GM19239 (cell line): ENCODE measurements around the gene SCRN3.
"Not testable (repeated sequence)": the region's sequence is repeated elsewhere in the genome, so short reads cannot be mapped to it uniquely, and the experiment has no call there.

Experiments used
- DNase-seq: peaks from one replicate; pipeline ENCODE4 v3.0.0; 2011; ENCODE audit warnings: low spot score; ENCODE audit not compliant: insufficient read length
- FAIRE-seq: peaks from 2 replicates; lab custom pipeline; 2011; peaks lifted over from hg19 to GRCh38; lab: Jason Lieb, UNC

Gene SCRN3, protein sequence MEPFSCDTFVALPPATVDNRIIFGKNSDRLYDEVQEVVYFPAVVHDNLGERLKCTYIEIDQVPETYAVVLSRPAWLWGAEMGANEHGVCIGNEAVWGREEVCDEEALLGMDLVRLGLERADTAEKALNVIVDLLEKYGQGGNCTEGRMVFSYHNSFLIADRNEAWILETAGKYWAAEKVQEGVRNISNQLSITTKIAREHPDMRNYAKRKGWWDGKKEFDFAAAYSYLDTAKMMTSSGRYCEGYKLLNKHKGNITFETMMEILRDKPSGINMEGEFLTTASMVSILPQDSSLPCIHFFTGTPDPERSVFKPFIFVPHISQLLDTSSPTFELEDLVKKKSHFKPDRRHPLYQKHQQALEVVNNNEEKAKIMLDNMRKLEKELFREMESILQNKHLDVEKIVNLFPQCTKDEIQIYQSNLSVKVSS

DNA sequence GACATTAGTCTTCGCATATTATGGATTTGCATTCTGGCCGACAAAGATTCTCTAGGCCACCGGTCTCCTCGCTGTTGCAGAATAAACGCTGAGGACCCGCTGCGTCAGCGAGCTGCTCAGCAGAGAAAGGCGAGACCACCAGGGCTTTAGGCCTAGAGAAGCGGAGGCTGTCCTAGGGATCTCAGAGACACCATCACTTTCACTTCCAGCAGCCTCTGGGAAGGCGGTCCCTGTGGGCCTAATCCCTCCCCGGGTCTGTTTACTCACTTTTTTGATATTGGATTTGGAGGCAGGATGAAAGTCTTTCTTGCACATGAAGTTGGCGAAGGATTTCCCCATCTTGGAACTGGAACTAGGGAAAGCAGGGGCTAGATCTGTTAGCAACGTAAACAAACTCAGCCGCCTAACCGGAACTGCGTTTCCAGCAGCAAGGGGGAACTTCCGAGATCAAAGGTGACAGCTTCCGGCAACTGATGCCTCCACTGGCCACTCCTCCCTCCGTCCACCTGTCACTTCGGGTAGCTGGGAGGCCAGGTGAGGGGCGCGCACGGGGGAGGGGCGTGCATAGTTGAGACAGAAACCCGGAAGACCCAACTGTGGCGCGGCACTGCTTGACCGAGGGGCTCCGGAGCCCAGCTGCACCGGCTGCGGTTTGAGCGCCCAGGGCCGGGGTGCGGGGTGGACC is at the start of gene SCRN3:
TSS of gene SCRN3 (plus strand) at position 447 of the 685 bp plus-strand sequence. CDS start 2,554 bp downstream, outside the sequence.
- FAIRE-seq (peak; percentile 100), DNase-seq (peak; percentile 82)

DNA sequence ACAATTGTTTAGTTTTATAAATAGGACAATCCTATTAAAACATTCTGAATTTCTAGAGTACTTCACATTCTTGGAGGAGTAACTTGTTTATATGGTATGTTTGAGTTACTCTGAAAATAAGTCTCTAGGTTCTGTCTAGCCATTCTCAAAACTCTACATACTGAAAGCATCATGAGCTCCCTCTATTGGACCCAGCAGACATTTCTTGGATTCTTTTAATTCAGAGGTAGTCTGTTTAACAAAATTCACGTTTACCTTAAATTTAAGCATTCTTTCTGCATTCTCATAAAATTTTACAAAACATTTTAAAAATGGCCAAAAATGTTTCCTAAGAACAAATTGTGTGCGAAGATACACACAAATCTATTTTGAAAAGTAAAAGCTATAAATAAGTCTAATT is 45.5 kb upstream of the SCRN3 start:
- FAIRE-seq (no peak), DNase-seq (no peak)

DNA sequence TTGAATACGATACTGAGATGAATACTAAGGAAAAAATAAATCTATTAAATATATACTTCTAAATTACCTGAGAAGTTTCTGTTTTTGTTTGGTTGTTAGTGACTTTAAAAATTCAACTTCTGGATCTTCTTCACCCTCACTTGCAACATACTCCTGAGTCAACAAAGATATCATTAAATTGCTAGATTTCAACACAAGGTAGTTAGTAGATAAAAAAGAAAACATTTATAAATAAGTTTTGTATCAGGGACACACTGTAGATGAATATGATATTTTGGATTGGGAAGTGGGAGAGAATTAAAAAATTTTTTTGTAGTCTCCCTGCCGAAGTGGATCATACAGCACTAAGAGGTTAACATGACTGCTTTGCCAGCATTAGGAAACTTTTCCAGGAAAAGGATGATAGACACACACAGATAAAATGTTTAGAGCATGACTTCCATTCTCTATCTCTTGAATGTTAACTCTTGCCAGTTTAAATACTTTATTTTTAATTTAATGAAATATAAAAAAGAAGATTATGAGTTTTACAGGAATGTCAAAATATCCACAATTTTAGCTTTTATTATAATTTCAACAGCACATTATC is 44.8 kb upstream of the SCRN3 start:
- FAIRE-seq (no peak), DNase-seq (no peak)

GRCh38 chr2:174353004-174353403 is 42.5 kb upstream of the SCRN3 start:
- DNase-seq (no peak), FAIRE-seq (no peak)

GRCh38 chr2:174356347-174356746 is 39.2 kb upstream of the SCRN3 start:
- DNase-seq (no peak), FAIRE-seq (no peak)

DNA sequence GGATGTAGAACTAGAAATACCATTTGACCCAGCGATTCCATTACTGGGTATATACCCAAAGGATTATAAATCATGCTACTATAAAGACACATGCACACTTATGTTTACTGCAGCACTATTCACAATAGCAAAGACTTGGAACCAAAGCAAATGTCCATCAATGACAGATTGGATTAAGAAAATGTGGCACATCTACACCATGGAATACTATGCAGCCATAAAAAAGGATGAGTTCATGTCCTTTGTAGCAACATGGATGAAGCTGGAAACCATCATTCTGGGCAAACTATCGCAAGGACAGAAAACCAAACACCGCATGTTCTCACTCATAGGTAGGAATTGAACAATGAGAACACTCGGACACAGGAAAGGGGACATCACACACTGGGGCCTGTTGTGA is 35.9 kb upstream of the SCRN3 start:
- DNase-seq, FAIRE-seq: not testable (repeated sequence)

DNA sequence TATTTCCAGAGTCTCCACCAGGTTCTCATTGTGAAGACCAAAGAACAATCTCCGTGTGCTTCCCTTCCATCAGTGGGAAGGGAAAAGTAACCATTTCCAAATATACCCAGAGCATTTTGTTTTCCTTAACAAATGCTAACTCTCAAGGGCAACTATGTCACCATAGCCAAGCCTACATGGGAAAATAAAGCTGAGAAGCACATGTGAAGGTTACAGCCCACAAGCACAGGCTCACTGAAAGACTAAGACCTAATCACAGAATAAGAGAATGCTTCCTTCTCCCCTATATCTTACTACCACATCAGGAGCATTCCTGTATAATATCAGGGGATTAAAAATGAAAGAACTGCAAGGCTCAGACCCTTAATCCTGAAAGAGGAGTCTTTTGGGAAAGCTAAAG is 32.6 kb upstream of the SCRN3 start:
- no peak for DNase-seq

DNA sequence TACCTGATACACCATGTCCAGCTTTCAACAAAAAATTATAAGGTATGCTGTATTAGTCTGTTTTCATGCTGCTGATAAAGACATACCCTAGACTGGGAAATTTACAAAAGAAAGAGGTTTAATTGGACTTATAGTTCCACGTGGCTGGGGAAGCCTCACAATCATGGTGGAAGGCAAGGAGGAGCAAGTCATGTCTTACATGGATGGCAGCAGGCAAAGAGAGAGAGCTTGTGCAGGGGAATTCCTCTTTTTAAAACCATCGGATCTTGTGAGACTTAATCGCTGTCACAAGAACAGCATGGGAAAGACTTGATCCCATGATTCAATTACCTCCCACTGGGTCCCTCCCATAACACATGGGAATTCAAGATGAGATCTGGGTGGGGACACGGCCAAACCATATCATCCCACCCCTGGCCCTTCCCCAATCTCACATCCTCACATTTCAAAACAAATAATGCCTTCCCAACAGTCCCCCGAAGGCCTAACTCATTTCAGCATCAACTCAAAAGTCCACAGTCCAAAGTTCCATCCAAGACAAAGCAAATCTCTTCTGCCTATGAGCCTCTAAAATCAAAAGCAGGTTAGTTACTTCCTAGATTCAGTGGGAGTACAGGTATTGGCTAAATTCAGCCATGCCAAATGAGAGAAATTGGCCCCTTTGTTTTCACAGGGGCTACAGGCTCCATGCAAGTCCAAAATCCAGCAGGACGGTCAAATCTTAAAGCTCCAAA is 31.9 kb upstream of the SCRN3 start:
- not testable (repeated sequence) for FAIRE-seq

More for the DNA sequence above, 32.6 kb upstream of the SCRN3 start:
- FAIRE-seq, result no peak

GRCh38 chr2:174364628-174365027 is 30.9 kb upstream of the SCRN3 start:
- FAIRE-seq (no peak), DNase-seq (no peak)

More for the DNA sequence above, 31.9 kb upstream of the SCRN3 start:
- not testable (repeated sequence) for DNase-seq

- no peak for FAIRE-seq
Observed at GRCh38 chr2:174365571-174365970, 30.0 kb upstream of the SCRN3 start.

GRCh38 chr2:174368691-174369090 is 26.8 kb upstream of the SCRN3 start:
- FAIRE-seq, result no peak
- DNase-seq, result no peak

More at GRCh38 chr2:174365571-174365970, 30.0 kb upstream of the SCRN3 start:
- no peak for DNase-seq

GRCh38 chr2:174376967-174377366 is 18.6 kb upstream of the SCRN3 start:
- no peak for FAIRE-seq

GRCh38 chr2:174383796-174384195 is 11.7 kb upstream of the SCRN3 start:
- DNase-seq, result no peak
- peak; percentile 79 for FAIRE-seq

More at GRCh38 chr2:174376967-174377366, 18.6 kb upstream of the SCRN3 start:
- no peak for DNase-seq

GRCh38 chr2:174385201-174385600 is 10.3 kb upstream of the SCRN3 start:
- FAIRE-seq (no peak), DNase-seq (no peak)

DNA sequence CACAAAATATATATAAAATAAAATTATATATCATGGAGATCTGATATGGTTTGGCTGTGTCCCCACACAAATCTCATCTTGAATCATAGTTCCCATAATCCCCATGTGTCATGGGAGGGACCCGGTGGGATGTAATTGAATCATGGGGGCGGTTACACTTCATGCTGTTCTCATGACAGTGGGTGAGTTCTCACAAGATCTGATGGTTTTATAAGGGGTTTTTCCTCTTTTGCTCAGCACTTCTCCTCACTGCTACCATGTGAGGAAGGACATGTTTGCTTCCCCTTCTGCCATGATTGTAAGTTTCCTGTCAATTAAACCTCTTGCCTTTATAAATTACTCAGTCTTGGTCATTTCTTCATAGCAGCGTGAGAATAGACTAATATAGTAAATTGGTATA is 6.8 kb upstream of the SCRN3 start:
- not testable (repeated sequence) for FAIRE-seq, DNase-seq

GRCh38 chr2:174389542-174389941 is 6.0 kb upstream of the SCRN3 start:
- DNase-seq (no peak), FAIRE-seq (no peak)

GRCh38 chr2:174390303-174390702 is 5.2 kb upstream of the SCRN3 start:
- not testable (repeated sequence) for FAIRE-seq, DNase-seq

DNA sequence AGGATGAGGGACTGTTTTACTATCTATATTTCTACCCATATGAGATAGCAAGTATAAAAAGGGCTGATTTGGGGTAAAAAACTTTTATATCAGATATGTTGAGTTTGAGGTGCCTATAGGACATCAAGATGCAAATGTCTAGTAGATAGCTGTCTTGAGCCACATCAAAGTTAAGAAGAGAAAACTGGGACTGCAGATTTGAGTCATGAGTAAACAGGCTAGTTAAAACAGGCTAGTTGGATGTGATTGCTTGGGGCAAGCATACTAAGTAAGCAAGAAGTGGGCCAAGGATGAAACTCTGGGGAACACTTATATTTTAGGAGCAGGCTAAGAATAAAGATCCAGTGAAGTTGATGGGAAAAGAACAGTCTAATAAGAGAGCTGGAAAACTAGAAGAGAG is 2.8 kb upstream of the SCRN3 start:
- FAIRE-seq (no peak), DNase-seq (no peak)

DNA sequence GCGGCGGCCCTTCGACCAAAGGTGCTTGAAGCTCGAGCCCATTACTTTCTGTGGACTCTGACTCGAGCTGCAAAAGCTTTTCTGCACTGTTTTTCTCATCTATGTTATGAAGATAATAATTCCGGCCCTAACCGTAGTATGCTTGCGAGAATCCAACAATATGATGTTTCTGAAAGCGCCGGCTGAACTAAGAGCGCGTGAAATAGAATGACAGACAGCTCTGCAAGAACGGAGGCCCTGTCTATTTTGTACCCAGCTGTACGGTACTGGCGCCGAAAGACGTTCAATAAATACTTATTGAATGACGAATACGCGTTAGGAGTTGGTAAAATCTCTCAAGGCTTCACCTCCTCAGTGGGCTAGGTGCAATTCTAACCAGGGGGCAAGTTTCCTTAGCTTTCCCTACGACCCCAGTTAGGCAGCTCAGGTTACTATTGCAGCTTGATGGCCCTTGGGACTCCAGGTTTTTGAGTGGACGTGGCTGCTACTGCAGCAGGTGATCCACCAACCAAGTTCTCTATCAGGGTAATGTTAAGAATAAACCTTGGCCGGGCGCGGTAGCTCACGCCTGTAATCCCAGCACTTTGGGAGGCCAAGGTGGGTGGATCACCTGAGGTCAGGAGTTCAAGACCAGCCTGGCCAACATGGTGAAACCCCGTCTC is 570 bp downstream of the SCRN3 start:
- no peak for FAIRE-seq

GRCh38 chr2:174397773-174398172 is 2.2 kb downstream of the SCRN3 start:
- no peak for DNase-seq
- no peak for FAIRE-seq

More for the DNA sequence above, 570 bp downstream of the SCRN3 start:
- no peak for DNase-seq
